GM23248 (cell line): ENCODE results near the gene FCGR3B.
"Not testable (repeated sequence)": the region's sequence is repeated elsewhere in the genome, so short reads cannot be mapped to it uniquely, and the experiment has no call there.

Source experiments
- EZH2 ChIP-seq: fragments of 200-600 bp; sonication (generic); IDR thresholded peaks from 2 replicates; pipeline ENCODE4 v1.6.1; 2018; ENCODE audit warnings: antibody characterized with exemption, mild to moderate bottlenecking; ENCODE audit not compliant: insufficient read depth, poor library complexity, severe bottlenecking
- EZH2phosphoT487 ChIP-seq: fragments of 200-600 bp; sonication (generic); IDR thresholded peaks from 2 replicates; pipeline ENCODE4 v1.6.1; 2018; ENCODE audit warnings: antibody characterized with exemption, moderate library complexity, mild to moderate bottlenecking, low read depth; ENCODE audit not compliant: insufficient read depth

GRCh38 chr1:161582882-161583281 is 48.1 kb downstream of the FCGR3B start:
- TF ChIP-seq EZH2, EZH2phosphoT487: not testable (repeated sequence)
